NCI-H2107 treated with DMSO at 0.1 percent for 48 hours (cell line): ENCODE measurements around the gene CDH13.

ENCODE experiments used
- DNase-seq: peaks from one replicate; lab custom pipeline; 2025; ENCODE audit not compliant: unreplicated experiment; lab: John Stamatoyannopoulos, UW

The CDH13 gene

DNA sequence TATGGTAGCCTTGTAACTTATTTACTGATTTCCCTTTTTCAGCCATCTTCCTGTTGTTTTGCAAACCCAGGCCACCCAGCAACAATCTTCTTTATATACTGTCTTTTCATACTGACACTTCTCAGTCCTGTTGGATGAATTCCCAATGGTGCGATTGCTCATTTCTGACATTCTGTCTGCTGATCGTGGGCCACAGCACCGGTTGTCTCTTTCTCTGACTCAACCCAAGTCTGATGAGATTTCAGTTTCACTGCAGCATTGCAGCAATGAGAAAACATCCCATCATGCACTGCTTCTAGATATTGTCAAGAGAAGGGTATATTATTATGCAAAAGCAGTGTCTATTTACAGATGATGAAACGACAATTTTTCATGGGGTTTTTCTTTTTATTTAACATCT, 831.8 kb downstream of the CDH13 start:
- DNase-seq: no peak

DNA sequence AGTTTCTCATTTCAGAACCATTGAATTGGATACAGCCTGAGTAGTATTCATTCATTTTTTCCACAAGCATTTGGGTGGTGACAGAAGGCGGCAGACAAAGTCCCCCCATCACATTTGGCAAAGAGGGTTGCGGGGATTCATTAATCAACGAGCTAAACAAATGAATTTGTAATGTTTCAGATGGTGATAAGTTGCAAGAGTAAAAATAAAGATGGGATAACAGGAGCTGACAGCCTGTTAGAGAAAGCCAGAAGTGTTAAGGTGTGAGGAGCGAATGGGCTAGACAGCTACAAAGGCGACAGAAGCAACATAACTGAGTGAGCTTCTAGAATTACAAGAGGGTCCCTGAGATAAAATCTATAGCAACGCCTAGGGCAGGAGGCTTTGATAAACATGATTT, 838.2 kb downstream of the CDH13 start:
- no peak for DNase-seq

DNA sequence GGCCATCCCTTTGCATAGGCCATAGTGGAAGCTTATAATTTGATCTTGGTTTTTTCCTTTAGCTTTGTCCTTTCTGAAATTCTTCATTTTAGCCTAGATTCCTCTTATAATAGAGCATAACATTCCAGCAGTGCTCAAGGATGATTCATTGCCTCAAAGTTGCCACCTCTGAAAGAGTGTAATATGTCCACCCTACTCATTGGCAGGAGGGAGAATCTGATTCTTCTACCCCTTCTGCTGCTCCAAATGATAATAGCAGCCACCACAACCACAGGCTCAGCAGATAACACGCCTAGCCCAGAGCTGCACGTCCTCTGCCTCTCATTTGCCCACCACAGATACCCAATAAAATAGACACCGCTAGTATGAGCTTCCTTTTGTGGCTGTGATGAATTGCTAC, 843.6 kb downstream of the CDH13 start:
- DNase-seq: no peak

DNA sequence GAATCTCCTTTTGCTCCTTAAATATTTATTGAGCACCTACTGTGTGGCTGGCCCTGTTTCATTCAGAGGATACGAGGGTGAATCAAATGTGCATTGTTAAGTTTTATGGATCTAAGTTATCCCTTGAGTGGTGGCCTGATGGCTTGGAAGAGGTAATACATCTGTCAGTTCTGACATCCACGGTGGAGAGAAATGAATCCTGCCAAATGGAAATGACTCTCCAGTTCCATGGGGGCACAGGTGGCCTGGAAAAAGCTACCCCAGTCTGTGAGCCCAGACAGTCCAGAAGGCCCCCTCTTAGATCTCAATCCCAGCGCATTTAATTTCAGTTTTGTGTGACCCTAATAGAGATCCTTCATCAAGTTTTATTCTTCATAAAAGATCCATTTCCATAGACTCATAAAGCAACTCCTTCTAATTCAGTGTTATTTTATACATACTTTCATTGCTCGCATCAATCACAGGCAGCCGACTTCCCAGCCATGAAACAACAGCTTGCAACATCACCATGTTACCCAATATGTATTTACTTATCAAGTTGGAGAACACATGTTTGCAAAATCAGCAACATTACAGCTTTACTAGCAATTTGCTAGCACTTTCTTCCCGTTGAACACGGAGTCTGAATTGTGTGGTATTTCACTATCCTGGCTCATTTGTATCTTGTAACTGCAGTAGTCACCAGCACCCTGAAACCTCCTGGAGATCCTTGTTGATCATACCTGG, 846.2 kb downstream of the CDH13 start:
- no peak for DNase-seq

DNA sequence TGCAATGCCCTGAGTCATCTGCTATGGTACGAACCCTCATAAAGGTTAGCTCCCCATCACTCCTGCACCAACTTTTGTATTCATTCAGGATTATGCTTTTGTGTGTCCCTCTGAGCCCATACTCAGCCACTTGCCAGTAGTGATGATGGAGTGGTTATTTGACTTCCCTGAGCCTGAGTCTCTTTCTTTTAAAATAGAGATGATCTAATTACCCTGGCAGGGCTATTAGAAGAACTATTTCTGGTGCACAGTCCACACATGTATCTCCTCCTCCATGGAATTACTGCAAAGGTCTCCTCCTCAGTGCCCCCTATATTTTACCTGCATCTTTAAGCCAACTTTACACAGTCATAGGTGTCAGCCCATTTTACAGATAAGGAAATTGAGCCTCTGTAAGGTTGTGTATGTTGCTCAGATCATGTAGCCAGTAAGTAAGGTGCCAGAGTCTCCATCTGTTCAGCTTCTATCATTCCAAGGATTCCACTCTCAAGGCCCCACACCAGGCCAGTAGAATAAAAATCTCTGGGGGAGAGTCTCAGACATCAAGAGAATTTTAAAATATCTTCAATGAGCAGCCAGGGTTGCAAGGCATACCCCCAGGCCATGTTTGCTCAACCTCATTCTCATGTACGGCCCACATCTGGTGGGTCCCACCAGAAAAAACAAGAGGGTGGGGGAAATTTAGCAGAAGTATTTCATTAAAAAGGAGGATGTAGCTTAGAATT, 847.3 kb downstream of the CDH13 start:
- DNase-seq: no peak

DNA sequence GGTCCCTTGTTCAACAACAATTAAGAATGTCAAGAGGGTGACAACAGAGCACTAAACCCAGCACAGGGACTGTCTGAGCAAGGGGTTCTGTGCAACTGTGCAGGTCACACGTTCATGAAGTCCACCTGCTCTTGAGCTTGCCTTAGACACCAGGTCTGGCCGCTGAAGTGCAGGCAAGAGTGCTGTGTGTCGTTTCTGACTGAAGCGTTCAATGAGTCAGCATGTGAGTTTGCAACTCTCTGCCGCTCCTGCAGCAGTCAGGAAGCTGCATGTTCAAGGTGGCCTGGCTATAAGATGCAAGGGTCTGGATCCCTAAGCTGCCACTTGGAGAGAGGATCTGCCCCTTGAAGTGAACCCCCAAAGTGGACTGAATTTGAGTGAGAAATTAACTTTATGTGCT, 848.3 kb downstream of the CDH13 start:
- no peak for DNase-seq

DNA sequence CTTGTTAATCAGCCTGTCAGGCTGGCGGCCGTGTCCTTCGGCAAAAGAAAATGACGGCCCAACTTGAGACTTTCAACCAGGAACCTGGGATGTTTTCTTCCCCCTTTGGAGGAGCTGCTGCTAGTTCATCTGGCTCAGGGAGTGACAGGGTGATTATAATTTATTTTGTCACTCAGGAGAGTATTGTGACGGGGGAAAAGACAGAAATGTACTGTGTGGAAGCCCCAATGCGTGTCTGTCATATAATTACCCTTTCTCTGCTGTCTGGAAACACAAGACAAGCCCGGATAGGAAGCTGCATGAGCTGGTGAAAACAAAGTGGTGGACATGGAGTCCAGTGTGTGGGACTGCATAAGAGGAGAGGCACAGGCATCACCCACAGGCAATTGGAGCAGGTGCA, 854.8 kb downstream of the CDH13 start:
- no peak for DNase-seq

DNA sequence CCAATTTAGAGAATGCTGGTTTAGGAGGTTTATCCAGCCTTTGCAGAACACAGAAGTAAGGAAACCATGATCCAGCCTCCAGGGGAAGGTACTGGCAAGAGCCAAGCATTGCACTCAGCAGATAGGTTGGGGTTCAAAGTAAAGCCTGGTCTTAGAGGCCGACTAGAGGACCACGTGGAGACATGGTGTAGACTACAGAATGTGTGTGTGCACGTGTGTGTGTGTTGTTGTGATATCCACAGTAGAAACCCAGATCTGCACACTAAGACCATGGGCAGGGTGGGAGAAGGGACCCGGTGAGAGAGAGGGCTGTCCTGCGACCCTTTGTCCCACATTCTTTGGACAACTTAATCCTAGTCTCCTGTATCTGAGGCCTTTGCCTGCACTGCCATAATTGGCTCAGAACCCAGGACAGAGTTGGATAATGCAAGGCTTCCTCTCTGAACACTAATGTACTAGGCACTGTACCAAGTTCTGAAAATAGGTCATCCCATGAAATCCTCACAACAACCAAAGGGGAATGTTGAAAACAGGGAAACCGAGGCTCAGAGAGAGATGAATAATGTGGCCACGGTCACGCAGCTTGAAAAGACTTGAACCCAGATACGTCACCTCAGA, 855.9 kb downstream of the CDH13 start:
- DNase-seq: no peak

DNA sequence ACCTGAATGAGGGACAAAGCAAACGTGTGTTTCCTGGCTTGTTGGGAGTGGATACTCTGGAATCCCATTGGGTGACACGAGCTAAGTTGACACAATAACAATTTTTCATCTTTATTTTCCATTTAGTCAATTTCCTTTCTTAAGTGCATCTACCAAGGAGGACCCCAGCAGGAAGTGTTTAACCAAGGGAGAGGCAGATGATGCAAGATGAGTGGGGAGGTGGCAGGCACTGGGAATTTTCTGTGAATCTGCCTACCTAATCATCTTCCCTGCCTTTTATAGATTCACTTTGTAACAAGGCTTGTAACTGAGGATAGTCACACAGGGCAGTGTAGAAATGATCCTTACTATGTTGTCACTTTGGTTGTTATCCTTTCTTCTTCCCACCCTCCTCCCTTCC, 863.3 kb downstream of the CDH13 start:
- DNase-seq: no peak

DNA sequence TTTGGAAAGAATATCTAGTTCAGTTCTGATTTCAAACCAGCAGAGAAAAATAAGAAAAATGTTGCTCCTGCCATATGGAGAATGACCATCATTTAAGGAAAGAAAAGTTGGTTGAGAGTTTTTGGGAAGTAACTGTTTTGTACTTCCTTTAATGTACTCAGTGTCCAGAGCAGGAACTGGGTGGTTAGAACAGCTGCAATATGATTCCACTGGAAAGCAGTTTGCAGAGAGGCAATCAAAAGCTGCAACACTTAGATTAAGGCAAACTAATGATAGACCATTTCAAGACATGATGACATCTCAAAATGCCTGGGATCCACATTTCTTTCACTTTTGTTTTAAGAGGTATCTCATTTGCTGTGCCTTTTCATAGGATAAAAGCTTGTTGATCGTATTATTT, 867.7 kb downstream of the CDH13 start:
- no peak for DNase-seq

DNA sequence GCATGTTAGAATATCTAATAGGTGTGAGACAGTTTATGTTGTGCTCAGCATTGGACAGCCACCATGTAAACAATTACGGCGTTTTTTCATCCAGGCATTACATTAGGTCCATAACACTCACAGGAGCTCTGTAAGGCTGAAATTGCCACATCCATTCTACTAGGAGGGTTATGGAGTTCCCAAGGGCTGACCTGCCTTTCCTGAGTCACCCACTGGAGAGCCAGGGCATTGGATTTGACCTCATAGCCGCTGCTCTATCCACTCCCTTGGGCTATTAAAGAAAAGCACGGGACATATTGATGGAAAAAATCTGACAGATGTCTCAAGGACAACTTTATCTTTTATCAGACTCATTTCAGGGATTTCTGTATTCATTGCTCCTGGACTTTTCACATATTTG, 874.7 kb downstream of the CDH13 start:
- no peak for DNase-seq

DNA sequence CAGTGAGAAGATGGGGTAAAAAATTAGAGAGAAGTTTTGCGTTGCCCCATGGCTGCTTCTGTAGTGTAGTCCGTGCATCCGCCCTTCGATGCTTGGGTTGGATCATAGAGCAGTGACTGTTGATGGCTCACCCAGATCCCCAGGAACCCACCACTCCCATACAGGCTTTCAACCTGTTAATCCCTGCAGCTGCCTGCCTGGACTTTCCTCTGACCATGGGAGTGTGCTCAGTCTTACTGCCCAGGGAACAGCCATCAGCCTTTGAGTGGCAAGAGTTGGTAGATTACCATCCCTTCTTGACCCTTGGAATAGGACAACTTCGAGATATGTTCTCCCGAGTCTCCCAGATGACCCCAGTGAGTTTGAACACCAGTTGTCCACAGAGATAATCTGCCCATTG, 881.5 kb downstream of the CDH13 start:
- DNase-seq: no peak

DNA sequence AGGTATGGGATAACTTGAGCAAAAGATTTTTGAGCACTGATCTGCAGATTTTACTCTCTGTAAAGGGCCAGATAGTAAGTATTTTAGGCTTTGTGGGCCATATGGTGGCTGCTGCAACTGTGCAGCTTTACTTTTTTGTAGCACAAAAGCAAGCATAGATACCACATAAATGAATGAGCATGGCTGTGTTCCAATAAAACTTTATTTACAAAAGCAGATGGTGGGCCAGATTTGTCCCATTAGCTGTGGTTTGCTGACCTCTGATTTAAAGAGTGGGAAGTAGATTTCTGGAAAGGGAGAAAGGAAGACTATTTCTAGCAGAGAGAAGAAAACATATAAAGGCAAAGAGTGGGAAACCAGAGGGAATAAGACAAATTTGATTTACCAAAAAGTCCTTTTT, 882.5 kb downstream of the CDH13 start:
- DNase-seq: no peak

DNA sequence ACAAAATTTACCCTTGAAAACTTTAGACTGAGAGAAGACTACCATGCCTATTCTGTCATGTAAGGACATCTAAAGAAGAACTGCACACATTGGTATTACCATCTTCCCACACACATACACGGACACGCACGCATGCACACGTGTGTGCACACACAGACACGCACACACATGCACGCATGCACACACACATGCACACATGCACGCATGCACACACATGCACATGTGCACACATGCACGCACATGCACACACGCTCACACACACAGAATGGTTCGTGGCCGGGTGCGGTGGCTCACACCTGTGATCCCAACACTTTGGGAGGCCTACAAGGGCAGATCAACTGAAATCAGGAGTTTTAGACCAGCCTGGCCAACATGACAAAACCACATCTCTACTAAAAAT, 884.1 kb downstream of the CDH13 start:
- no peak for DNase-seq

DNA sequence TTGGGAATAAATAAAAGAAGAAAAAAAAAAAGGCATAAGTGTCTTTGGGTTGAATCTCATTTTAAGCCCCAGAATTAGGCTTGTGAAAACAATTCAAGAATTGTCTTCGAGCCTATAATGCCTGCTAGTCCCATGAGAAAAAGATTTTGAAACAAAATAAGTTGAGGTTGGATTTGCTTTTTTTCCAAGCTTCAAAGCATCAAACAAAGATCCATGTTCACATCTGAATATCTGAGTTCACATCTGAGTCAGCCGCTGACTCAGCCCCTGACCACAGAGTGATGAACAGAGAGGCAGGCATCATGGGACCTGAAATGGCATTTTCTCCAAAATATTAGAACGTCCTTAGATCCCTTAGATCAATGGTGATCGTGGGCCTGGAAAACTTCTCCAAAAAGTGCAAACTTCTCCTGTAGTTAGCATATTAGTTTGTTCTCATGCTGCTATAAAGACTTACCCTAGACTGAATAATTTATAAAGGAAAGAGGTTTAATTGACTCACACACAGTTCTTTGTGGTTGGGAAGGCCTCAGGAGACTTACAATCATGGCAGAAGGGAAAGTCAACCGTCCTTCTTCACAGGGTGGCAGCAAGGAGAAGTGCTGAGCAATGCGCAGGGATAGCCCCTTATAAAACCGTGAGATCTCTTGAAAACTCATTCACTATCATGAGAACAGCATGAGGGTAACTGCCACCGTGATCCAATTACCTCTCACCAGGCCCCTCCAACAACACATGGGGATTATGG, 886.4 kb downstream of the CDH13 start:
- DNase-seq: no peak

DNA sequence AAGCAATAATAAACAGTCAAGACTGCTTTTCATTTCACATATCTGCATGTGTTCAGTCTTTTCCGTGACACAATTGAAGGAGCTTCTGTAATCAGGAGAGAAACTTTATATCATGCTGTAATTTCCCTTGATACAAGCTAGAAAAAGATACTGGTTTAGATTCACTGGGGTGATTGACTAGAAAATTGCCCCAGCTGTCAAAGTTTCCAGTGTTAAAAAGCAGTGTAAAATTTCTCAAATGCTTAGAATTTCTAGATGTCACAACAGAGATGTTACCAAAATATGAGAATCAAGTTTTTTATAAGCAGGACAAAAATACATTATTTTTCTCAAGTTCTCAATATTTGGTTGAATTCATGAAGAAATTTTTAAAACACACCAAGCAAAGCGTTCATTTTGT, 888.6 kb downstream of the CDH13 start:
- no peak for DNase-seq

DNA sequence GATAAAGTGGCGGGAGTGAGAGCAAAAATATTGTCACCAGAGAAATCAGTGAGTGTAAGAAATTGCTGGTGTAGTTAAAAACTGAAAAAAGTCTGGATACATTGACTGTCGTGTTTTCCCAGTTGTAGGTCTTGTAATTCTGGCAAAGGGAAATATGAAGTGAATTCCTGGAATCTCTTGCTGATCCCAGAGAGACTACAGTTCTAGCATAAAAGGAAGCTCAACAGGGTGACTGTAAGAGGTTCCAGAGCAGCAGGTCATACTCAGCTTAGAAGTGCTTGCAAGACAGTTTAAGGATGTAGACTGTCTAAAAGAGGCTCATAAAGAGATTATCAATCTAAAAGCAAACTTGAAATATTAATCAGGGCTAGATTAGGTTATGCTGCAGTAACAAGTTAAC, 890.2 kb downstream of the CDH13 start:
- DNase-seq: no peak

DNA sequence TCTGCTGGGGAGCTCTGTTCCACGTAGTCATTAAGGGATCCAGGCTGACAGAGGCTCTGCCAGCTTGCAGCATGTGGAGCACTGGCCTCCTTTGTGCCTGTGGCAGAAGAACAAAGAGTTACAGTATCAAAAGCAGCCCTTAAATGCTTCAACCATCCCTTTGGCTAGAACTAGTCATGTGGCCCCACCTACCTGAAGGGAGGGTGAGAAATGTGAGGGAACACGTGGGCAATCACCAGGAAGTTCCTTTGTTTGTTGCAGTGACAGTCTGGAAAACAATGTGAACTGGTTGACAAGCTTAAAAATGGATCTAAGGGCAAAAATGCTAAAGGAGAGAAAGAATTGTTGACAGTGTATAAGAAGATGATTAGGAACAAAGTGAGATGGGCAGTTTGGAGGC, 890.6 kb downstream of the CDH13 start:
- no peak for DNase-seq

DNA sequence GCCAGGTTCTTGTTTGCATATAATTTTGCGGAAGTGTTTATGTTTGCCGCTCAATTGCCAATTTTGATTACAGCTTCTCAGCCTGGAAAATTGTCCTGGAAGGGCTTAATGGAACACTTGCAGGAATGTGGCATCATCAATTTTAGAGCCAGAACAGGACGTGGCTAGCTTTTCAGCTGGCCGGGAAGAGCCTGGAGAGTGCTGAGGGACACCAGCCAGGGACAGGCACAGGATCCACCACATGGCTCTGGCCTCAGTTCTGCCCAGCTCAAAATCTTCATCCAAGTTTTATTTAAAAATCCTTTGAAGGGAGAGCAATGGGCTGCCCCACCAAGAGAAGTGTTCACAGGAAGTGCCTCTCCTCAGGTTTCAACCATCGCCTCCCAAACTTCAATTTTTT, 893.8 kb downstream of the CDH13 start:
- DNase-seq: no peak

DNA sequence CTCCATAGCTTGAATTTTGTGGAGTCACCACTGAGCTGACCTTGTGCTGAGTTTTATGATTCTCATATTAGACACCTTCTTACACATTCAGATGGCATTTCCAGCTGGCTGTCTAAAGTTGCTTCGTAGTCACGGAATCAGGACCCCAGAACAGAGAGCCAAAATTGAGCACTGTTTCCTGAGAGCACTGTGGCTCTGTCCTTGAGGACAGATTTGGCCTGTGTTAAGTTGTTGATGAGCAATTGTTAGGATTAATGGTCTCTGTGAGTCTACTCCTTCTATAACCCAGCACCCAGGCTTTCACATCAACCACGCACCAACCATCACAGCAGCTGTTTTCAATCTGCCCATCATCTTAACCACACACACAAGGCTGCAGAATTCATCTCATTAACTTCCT, 903.5 kb downstream of the CDH13 start:
- DNase-seq: no peak

DNA sequence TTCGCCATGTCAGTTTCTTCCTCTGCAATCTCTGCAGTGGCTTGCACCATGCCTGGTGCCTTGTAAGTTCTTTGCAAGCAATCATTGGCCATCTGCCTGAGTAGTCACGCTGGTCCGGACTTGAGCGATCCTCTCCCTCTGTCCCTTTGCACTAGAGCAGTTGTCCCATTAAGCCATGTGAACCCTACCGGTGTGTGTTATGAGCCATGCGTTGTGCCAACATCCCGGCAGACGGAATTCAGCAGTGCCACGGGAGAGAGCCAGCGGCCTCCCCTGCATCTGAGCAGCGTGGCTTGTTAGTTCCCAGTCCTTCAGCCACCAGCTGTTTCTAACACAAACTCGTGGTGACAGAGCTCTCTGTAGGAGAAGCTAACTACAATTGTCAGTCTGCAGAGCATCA, 905.9 kb downstream of the CDH13 start:
- no peak for DNase-seq

DNA sequence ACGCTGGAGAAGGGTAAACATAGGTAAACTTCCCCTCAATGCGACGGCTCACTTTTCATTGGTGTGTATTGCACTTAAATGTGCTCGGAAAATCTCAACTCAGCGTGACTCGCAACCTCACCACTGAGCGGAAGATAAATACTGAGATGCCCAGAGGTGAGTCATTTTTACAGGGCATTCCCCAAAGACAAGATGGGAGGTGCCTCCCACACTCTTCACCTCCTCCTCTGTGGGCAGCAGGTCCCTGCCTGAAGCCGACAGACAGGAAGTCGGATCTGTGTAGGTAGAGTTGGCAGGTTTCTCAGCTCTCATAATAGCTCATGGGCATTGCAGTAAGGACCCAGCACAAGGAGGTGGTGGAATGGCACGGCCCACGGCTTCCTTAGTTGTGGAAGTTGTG, 906.4 kb downstream of the CDH13 start:
- peak; percentile 19 for DNase-seq
